BE2C (cell line): ENCODE measurements around the gene PDP2.
A peak's percentile ranks its signal among the peaks of the same experiment; 100 is the strongest.

Experiments used
- DNase-seq: peaks from one replicate; pipeline ENCODE4 v3.0.0-alpha.2; 2020
- H3K27me3 ChIP-seq: fragments of 250-450 bp; sonication (Bioruptor Pico); 2 replicates; pipeline ENCODE4 v1.5.1; 2020; ENCODE audit warnings: mild to moderate bottlenecking
- H3K36me3 ChIP-seq: fragments of 250-450 bp; sonication (Bioruptor Pico); 2 replicates; pipeline ENCODE4 v1.5.1; 2020; ENCODE audit warnings: mild to moderate bottlenecking
- H3K4me1 ChIP-seq: fragments of 250-450 bp; sonication (Bioruptor Pico); 2 replicates; pipeline ENCODE4 v1.5.1; 2020
- H3K4me3 ChIP-seq: 2 replicates; pipeline ENCODE4 v1.5.1; 2011; ENCODE audit warnings: low read depth, low read length
- H3K9me3 ChIP-seq: fragments of 250-450 bp; sonication (Bioruptor Pico); 2 replicates; pipeline ENCODE4 v1.5.1; 2020
- CTCF ChIP-seq: IDR thresholded peaks from 2 replicates; pipeline ENCODE4 v1.5.1; 2012; ENCODE audit warnings: mild to moderate bottlenecking, low read depth, low read length

The PDP2 gene

GRCh38 chr16:66920924-66921680, 40.8 kb downstream of the PDP2 start:
- H3K27me3 ChIP-seq, result peaks cover 5% of the 10 kb centered on the region; the same call in 1 of the 2 replicates
- H3K9me3 ChIP-seq, result no peaks in the 10 kb centered on the region
- no peak for DNase-seq
- no peak overlapping the region for H3K4me3 ChIP-seq
- no peaks in the 10 kb centered on the region for H3K36me3 ChIP-seq
- peaks cover 24% of the 10 kb centered on the region for H3K4me1 ChIP-seq
- no peak for TF ChIP-seq CTCF

GRCh38 chr16:66921729-66922450, 41.6 kb downstream of the PDP2 start:
- Histone ChIP-seq H3K36me3 (no peaks in the 10 kb centered on the region), H3K27me3 (peaks cover 5% of the 10 kb centered on the region; the same call in 1 of the 2 replicates), H3K4me3 (no peak overlapping the region), H3K9me3 (no peaks in the 10 kb centered on the region), H3K4me1 (peaks cover 24% of the 10 kb centered on the region)
- no peak for DNase-seq
- TF ChIP-seq CTCF, result no peak

GRCh38 chr16:66923247-66923731, 43.0 kb downstream of the PDP2 start:
- H3K27me3 ChIP-seq, result peaks cover 5% of the 10 kb centered on the region; the same call in 1 of the 2 replicates
- TF ChIP-seq CTCF, result no peak
- peaks cover 29% of the 10 kb centered on the region for H3K4me1 ChIP-seq
- peak overlapping the region; percentile 29 for H3K4me3 ChIP-seq
- no peaks in the 10 kb centered on the region for H3K36me3 ChIP-seq
- H3K9me3 ChIP-seq, result no peaks in the 10 kb centered on the region
- DNase-seq, result peak; percentile 74

GRCh38 chr16:66923866-66924265, 43.6 kb downstream of the PDP2 start:
- Histone ChIP-seq H3K36me3 (no peaks in the 10 kb centered on the region), H3K4me1 (peaks cover 29% of the 10 kb centered on the region), H3K4me3 (no peak overlapping the region), H3K27me3 (peaks cover 5% of the 10 kb centered on the region; the same call in 1 of the 2 replicates), H3K9me3 (no peaks in the 10 kb centered on the region)
- DNase-seq, result no peak
- no peak for TF ChIP-seq CTCF

GRCh38 chr16:66924527-66925321, 44.4 kb downstream of the PDP2 start:
- TF ChIP-seq CTCF, result peak; percentile 29
- Histone ChIP-seq H3K4me3 (peak overlapping the region; percentile 12), H3K4me1 (peaks cover 20% of the 10 kb centered on the region), H3K9me3 (no peaks in the 10 kb centered on the region), H3K36me3 (no peaks in the 10 kb centered on the region), H3K27me3 (peaks cover 5% of the 10 kb centered on the region; the same call in 1 of the 2 replicates)
- DNase-seq, result peak; percentile 52
